Right renal cortex interstitium (tissue), 3 donors: Measurements from ENCODE around the gene DNAJC15. TPM values are rescaled to one million over a fixed set of nuclear protein-coding genes. Genes with fewer than 3 reads are reported as not detected.
"Not testable (repeated sequence)": the region's sequence is repeated elsewhere in the genome, so short reads cannot be mapped to it uniquely, and the experiment has no call there.

Experiments
- DNase-seq, 3 donors: peaks; one replicate each; pipeline ENCODE4 v3.0.0-alpha.2; 2013; ENCODE audit warnings: low read depth in 3 of 3, low spot score in 2 of 3
- polyA plus RNA-seq, 3 donors: library from polyadenylated mRNA; unstranded; fragments of 120-200 nt; gene quantifications; one replicate each; pipeline ENCODE4 v1.2.1, GENCODE V29; 2013; ENCODE audit not compliant: insufficient read length in 3 of 3

The DNAJC15 gene
- 10 to 100 TPM; 21.2 to 31.3 (median 30.2) TPM for polyA plus RNA-seq

GRCh38 chr13:43023289-43023963, at the start of gene DNAJC15:
TSS of gene DNAJC15 (plus strand) at chr13:43023586. CDS start at chr13:43023627, 41 bp downstream.
- DNase-seq, result peak; percentile 79 to 85 (median 81)

- DNase-seq, result no peak
Observed at GRCh38 chr13:42976066-42976465, 47.3 kb upstream of the DNAJC15 start.

GRCh38 chr13:42977219-42977659, 46.1 kb upstream of the DNAJC15 start:
- DNase-seq, result no peak

GRCh38 chr13:42981317-42981716, 42.1 kb upstream of the DNAJC15 start:
- DNase-seq, result no peak

GRCh38 chr13:42981853-42982252, 41.5 kb upstream of the DNAJC15 start:
- no peak for DNase-seq

GRCh38 chr13:42984026-42984425, 39.4 kb upstream of the DNAJC15 start:
- DNase-seq, result no peak

DNA sequence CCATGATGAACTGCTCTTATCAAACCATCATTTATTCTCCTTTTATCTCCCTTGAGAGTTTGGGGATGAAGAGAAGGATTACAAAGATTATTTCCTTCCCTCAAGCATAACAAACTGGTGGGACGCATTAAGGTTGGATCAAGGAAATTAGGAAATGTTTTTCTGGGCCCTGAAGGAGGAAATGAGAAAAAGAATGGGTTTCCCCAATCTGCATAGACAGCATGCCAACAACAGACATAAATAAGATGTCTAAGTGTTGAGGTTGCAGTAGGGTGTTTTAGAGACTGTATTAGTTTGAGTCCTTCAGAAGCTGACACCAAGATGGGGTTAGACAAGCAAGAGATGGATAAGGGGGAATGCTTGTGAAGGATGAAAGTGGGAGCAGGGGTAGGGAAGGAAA, 38.7 kb upstream of the DNAJC15 start:
- DNase-seq, result no peak

- DNase-seq, result no peak
Observed at GRCh38 chr13:42985312-42986175, 37.8 kb upstream of the DNAJC15 start.

- no peak for DNase-seq
Observed at GRCh38 chr13:42986176-42986574, 37.2 kb upstream of the DNAJC15 start.

- DNase-seq, result no peak
Observed at GRCh38 chr13:42990291-42991232, 32.8 kb upstream of the DNAJC15 start.

GRCh38 chr13:42991233-42991897, 32.0 kb upstream of the DNAJC15 start:
- DNase-seq, result not testable (repeated sequence)

GRCh38 chr13:42991898-42992763, 31.3 kb upstream of the DNAJC15 start, which contains the start of gene EPSTI1:
TSS of gene EPSTI1 (minus strand) at chr13:42992241. CDS start at chr13:42992165, 76 bp downstream.
- DNase-seq, result peak in 1 of 3 donors; percentile 57

DNA sequence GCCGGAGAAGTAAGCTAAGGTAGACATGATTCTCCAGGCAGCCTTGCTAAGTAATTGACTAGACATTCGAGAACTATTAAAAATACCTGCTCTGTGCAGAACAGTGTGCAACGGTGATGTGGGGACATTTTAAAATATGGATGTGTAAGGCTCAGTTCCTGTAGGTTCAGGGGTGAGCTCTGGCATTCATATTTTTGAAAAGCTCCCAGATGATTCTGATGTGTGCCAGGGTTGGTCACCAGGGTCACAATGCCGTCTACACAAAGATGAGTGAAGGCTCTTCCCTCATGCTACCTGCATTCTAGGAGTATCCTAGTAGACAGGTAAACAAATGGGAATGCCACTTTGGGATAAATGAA, 30.6 kb upstream of the DNAJC15 start:
- DNase-seq, result no peak

DNA sequence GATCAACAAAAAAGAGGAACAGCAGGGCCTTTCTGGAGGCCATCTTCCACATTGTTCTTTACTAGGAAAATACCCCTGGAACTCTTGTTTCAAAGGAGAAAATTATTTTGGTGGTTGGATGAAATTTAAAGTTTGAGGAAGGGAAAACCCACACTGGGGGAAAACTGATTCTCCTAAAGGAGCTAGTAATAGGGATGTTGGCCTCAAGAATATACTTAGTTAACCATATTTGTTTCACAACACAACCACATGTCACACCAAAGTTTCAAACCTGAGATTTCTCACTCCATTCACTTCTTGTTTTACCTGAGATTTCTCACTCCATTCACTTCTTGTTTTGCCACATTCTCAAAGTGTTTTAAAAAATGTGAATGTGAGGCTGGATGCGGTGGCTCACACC, 28.5 kb upstream of the DNAJC15 start:
- no peak for DNase-seq

DNA sequence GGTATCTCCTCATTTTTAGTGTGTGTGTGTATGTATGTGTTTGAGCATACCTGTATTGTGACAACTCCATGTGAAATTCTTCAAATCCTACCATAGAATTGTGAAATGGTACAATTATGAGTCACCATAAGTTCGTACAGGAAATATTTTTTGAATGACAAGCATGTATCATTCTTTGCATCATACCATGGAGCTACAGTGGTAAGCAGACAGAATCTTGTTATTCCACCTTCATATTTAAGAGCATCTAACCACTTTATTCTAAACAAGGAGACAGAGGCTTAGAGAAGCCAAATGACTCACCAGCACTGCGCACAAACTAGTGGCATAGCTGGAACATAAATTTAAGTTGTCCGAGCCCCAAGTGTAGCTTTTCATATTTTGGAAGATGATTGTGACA, 26.8 kb upstream of the DNAJC15 start:
- DNase-seq, result no peak

GRCh38 chr13:42997381-42997780, 26.0 kb upstream of the DNAJC15 start:
- no peak for DNase-seq

GRCh38 chr13:42999491-42999890, 23.9 kb upstream of the DNAJC15 start:
- no peak for DNase-seq

DNA sequence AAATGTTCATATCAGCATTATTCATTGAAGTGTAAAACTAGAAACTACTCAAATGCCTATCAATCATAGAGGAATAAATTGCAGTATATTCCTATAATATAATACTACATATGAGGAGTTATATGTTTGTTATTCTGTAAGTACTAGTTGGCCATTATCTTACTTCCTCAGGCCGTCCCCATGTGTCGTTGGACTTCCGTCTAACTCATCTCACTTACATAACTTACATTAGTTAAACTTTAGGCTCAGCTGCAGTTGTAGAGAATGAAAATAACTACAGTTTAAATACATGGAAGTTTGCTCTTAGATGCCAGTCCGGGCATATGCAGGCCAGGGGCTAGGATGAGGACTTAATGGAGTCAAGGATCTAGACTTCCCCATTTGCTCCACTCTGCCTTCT, 22.7 kb upstream of the DNAJC15 start:
- DNase-seq, result no peak

DNA sequence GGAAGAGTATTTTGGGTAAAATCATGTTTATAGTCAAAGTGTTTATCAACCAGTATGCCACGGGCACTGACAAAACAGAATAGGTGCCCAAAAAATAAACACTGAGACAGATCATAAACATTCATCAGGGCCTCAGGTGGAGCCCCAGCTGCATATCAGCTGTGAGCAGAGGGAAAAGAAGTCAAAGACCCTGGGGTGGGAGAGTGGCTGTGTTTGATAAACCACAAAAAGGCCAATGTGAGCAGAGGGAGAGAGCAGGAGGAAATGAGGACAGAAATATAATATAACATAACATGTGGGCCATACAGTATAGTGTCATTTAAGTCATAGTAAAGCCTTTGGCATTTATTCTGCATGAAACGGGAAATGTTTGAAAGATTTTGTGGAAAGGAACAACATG, 21.4 kb upstream of the DNAJC15 start:
- DNase-seq, result no peak
